Esophagus muscularis mucosa (tissue), 4 donors: ENCODE measurements around the gene KLRF1. TPM values are rescaled to one million over a fixed set of nuclear protein-coding genes. Genes with fewer than 3 reads are reported as not detected.

ENCODE experiments used
- DNase-seq: peaks from one replicate; pipeline ENCODE4 v3.0.0-alpha.2; 2017; ENCODE audit errors: extremely low spot score
- H3K27ac ChIP-seq, 4 donors: fragments of 200-600 bp; sonication (generic); replicated peaks in 1 of 4; 1 replicate in 3 of 4; 2 replicates in 1 of 4; pipeline ENCODE4 v1.5.1; 2016 to 2019; ENCODE audit warnings: mild to moderate bottlenecking in 1 of 4
- H3K27me3 ChIP-seq, 4 donors: fragments of 200-600 bp; sonication (generic); one replicate each; pipeline versions ENCODE4 v1.5.1 to v1.6.0; 2016 to 2019
- H3K36me3 ChIP-seq, 4 donors: fragments of 200-600 bp; sonication (generic); one replicate each; pipeline ENCODE4 v1.5.1; 2016 to 2019
- H3K4me1 ChIP-seq, 4 donors: fragments of 200-600 bp; sonication (generic); one replicate each; pipeline ENCODE4 v1.5.1; 2016 to 2019
- H3K4me3 ChIP-seq, 4 donors: fragments of 200-600 bp; sonication (generic); 1 replicate in 2 of 4; 2 replicates in 2 of 4; pipeline ENCODE4 v1.5.1; 2016 to 2019; ENCODE audit warnings: mild to moderate bottlenecking in 4 of 4, moderate library complexity in 1 of 4
- H3K9me3 ChIP-seq, 4 donors: fragments of 200-600 bp; sonication (generic); 1 replicate in 3 of 4; 2 replicates in 1 of 4; pipeline ENCODE4 v1.5.1; 2016 to 2019
- CTCF ChIP-seq, 3 experiments: fragments of 200-600 bp in 2 of 3; fragments of 450-650 bp in 1 of 3; sonication (generic) in 2 of 3; IDR thresholded peaks; one replicate each; pipeline ENCODE4 v1.5.1; 2017 to 2019; ENCODE audit warnings: antibody characterized with exemption in 3 of 3, mild to moderate bottlenecking in 2 of 3, moderate library complexity in 1 of 3
- EP300 ChIP-seq: sonication (generic); formaldehyde crosslinking; IDR thresholded peaks from one replicate; pipeline ENCODE4 v1.6.1; 2017; ENCODE audit warnings: antibody characterized with exemption
- POLR2A ChIP-seq: fragments of 450-650 bp; IDR thresholded peaks from one replicate; pipeline ENCODE4 v1.6.1; 2017; ENCODE audit warnings: antibody characterized with exemption, moderate library complexity, mild to moderate bottlenecking, low read depth
- POLR2AphosphoS5 ChIP-seq, 2 donors: sonication (generic); formaldehyde crosslinking; IDR thresholded peaks; one replicate each; pipeline ENCODE4 v1.6.1; 2017; ENCODE audit warnings: antibody characterized with exemption in 2 of 2
- WGBS: methylation state at CpG from one replicate; pipeline ENCODE4 v1.1.5; 2018; 5-methylcytosine and 5-hydroxymethylcytosine counted together
- intact Hi-C: fragments of 100-400 bp; cut with DNase I; formaldehyde crosslinking; loops from one replicate; pipeline ENCODE4 v1.15.1; 2023
- total RNA-seq, 4 donors: library from RNA; depleted of rRNA; stranded (reverse); fragments of >200 nt; gene quantifications; one replicate each; pipeline versions ENCODE4 v1.1.0 to v1.2.1, GENCODE V29; 2016

The KLRF1 gene
- total RNA-seq, 4 donors from 2014 or later: 0.66 TPM; not detected in 3

GRCh38 chr12:9851927-9852326 is 24.6 kb downstream of the KLRF1 start:
- intact Hi-C loops: no loop called here
- H3K9me3 ChIP-seq: peaks cover 0 to 8% (median 2%) of the 10 kb centered on the region in 4 donors
- no peak for TF ChIP-seq EP300
- TF ChIP-seq CTCF (IDR thresholded peaks at IDR 0.05): no peak
- no peak for TF ChIP-seq POLR2AphosphoS5 (IDR thresholded peaks at IDR 0.05)
- TF ChIP-seq POLR2A: no peak
- no peak for DNase-seq
- H3K4me1 ChIP-seq: no peaks in the 10 kb centered on the region
- H3K27me3 ChIP-seq: no peaks in the 10 kb centered on the region
- H3K36me3 ChIP-seq: peaks cover 0 to 32% (median 9%) of the 10 kb centered on the region in 4 donors
- H3K4me3 ChIP-seq: no peak overlapping the region
- H3K27ac ChIP-seq: no peak overlapping the region
- 82% methylated on average over 2 of the region's 2 CpGs for WGBS

- TF ChIP-seq POLR2AphosphoS5 (IDR thresholded peaks at IDR 0.05) (no peak), CTCF (IDR thresholded peaks at IDR 0.05) (no peak)
These were observed 28.9 kb downstream of the KLRF1 start for GRCh38 chr12:9856151-9856550.

GRCh38 chr12:9856894-9857293 is 29.6 kb downstream of the KLRF1 start:
- Histone ChIP-seq H3K4me1 (no peaks in the 10 kb centered on the region), H3K27ac (no peak overlapping the region), H3K9me3 (no peaks in the 10 kb centered on the region), H3K36me3 (peaks cover 0 to 28% (median 10%) of the 10 kb centered on the region in 4 donors), H3K4me3 (no peak overlapping the region), H3K27me3 (no peaks in the 10 kb centered on the region)
- intact Hi-C loops: no loop called here
- WGBS: 63% methylated on average over 3 of the region's 3 CpGs
- no peak for DNase-seq
- TF ChIP-seq POLR2A (no peak), EP300 (no peak)

More at GRCh38 chr12:9856151-9856550, 28.9 kb downstream of the KLRF1 start:
- Histone ChIP-seq H3K36me3 (peaks cover 0 to 32% (median 10%) of the 10 kb centered on the region in 4 donors), H3K9me3 (no peaks in the 10 kb centered on the region), H3K4me1 (no peaks in the 10 kb centered on the region), H3K4me3 (no peak overlapping the region), H3K27me3 (no peaks in the 10 kb centered on the region), H3K27ac (no peak overlapping the region)
- intact Hi-C loops: no loop called here
- 53% methylated on average over 1 of the region's 1 CpG for WGBS
- DNase-seq: no peak

GRCh38 chr12:9858135-9858534 is 30.9 kb downstream of the KLRF1 start:
- TF ChIP-seq POLR2A (no peak), POLR2AphosphoS5 (IDR thresholded peaks at IDR 0.05) (no peak), CTCF (IDR thresholded peaks at IDR 0.05) (no peak), EP300 (no peak)
- Histone ChIP-seq H3K4me1 (no peaks in the 10 kb centered on the region), H3K9me3 (peaks cover 0 to 4% (median 0%) of the 10 kb centered on the region in 4 donors), H3K4me3 (no peak overlapping the region), H3K36me3 (peaks cover 0 to 16% (median 8%) of the 10 kb centered on the region in 4 donors), H3K27ac (no peak overlapping the region), H3K27me3 (no peaks in the 10 kb centered on the region)
- DNase-seq: no peak
- intact Hi-C loops: no loop called here

GRCh38 chr12:9864913-9865675 is 37.8 kb downstream of the KLRF1 start:
- H3K27ac ChIP-seq: peak overlapping the region in 1 of 4 donors; percentile 34
- H3K4me1 ChIP-seq: no peaks in the 10 kb centered on the region
- no peaks in the 10 kb centered on the region for H3K27me3 ChIP-seq
- H3K9me3 ChIP-seq: peaks cover 0 to 12% (median 3%) of the 10 kb centered on the region in 4 donors
- TF ChIP-seq POLR2A: no peak
- no peak for TF ChIP-seq POLR2AphosphoS5 (IDR thresholded peaks at IDR 0.05)
- TF ChIP-seq EP300: no peak
- no peak for TF ChIP-seq CTCF (IDR thresholded peaks at IDR 0.05)
- DNase-seq: no peak
- peak overlapping the region in 3 of 4 donors; percentile 6 to 49 (median 17) for H3K4me3 ChIP-seq
- WGBS: 75% methylated on average over 4 of the region's 4 CpGs
- no peaks in the 10 kb centered on the region for H3K36me3 ChIP-seq
- intact Hi-C loops: no loop called here
